VCaP (cell line): ENCODE data around the gene VWA3B.

Experiments
- H3K27ac ChIP-seq: fragments of 450-650 bp; 2 replicates; pipeline ENCODE4 v1.5.1; 2017
- CTCF ChIP-seq: fragments of 450-650 bp; conservative IDR thresholded peaks from 2 replicates; pipeline ENCODE4 v1.5.1; 2017; ENCODE audit warnings: mild to moderate bottlenecking, moderate library complexity

Gene VWA3B

GRCh38 chr2:98294711-98295110 lies 207.7 kb downstream of the VWA3B start:
- TF ChIP-seq CTCF: no peak
- H3K27ac ChIP-seq: no peak overlapping the region

DNA sequence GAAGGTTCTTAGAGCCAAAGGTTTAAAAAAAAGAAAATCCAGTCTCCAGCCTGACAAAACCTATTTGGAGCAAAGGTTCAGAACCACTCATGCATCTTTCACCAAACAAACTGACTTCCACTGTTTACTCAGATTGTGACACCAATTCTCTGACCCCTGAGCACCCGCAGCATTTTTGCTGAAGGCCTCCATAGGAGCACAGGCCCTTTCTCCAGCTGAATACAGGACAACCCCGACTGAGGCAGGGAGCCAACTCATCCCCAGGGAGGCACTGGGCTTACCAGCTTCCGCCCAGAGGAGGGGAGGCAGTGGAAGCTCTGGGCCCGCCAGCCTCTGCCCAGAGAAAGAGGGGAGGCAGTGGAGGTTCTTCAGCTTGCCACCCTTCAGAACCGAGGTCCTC lies 208.3 kb downstream of the VWA3B start:
- no peak for TF ChIP-seq CTCF
- H3K27ac ChIP-seq: no peak overlapping the region

DNA sequence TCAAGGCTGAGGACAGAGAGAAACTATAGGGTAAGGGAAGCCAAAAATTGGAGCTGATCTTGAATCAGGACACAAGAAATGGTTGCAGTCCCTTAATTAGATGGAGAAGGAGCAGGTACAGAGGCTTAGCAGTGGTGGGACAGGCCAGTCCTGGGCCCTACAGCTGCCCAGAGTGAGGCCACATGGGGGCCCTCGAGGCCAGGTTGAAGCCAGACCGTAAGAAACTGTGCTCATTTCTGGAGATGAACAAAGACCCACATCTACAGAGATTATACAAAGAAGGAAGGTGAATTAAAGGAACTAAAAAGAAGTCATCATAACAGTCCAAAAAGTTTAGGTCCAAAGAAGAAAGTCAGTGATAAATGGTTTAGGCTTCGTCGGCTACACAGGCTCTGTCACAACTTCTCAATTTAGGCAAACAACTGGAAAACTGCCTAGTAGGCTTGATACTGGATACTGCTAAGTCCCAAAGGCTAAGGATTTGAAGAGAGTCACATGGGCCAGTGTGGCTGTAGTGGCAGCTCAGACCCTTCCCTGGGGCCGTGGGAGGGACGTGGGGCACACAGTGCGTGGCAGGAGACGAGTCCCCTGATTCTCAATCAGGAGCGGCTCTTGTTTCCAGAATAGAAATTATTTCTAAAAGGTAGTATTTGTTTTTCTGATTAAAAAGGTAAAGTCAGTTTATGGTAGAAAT lies 208.9 kb downstream of the VWA3B start:
- no peak overlapping the region for H3K27ac ChIP-seq
- TF ChIP-seq CTCF: no peak

- TF ChIP-seq CTCF: no peak
- H3K27ac ChIP-seq: no peak overlapping the region
Observed at GRCh38 chr2:98296440-98296839, 209.5 kb downstream of the VWA3B start.

DNA sequence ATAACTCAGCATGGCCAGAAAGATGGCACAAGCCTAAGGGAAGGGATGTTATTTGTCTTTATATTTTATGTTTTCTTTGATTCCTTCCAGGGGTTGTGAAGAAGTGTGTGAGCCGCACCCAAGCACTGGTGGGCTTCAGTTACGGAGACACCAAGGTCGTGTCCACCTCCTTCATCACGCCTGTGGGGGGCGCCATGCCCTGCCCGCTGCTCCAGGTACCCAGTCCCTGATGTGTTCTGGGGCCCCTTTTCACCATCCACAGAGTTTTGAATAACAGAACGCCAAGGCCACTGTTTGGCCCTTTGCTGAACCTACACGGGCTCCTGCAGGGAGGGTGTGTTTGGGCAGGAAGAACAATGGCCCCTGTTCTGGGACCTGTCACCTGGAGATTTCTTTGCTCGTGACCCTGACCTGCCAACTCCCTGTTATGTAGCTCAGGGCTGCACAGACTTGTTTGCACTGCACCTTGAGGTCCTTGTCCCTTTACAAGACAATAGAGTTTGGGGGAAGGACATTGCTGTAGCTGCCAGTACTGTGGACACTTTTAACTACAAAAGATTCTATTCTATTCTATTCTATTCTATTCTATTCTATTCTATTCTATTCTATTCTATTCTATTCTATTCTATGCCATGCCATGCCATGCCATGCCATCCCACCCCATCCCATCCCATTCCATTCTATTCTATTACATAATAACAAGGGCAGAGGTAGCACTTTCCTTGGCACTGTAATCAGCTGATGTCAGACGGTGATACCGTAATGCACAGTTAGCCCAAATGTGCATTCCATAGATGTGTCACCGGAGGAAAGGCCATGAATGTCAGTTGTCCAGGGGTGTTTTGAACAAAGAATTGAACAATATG lies 211.1 kb downstream of the VWA3B start:
- no peak for TF ChIP-seq CTCF
- no peak overlapping the region for H3K27ac ChIP-seq

- no peak for TF ChIP-seq CTCF
- H3K27ac ChIP-seq: no peak overlapping the region
Observed at GRCh38 chr2:98298683-98299164, 211.8 kb downstream of the VWA3B start.

GRCh38 chr2:98299211-98299905 lies 212.4 kb downstream of the VWA3B start:
- no peak for TF ChIP-seq CTCF

More at GRCh38 chr2:98299211-98299905, 212.4 kb downstream of the VWA3B start:
- H3K27ac ChIP-seq: no peak overlapping the region
